ENCODE data around the gene GNG2.

Gene GNG2

GRCh38 chr14:51871846-51872245 is 11.4 kb downstream of the GNG2 start (continued):
- no peak for TF ChIP-seq ZBTB11 (tag by site-specific recombination; conservative IDR thresholded peaks at IDR 0.05; ENCODE audit: low read depth)
- no peak for TF ChIP-seq ZNF311 (tag by site-specific recombination; IDR thresholded peaks at IDR 0.05; ENCODE audit: borderline replicate concordance)
- no peak for TF ChIP-seq ZBTB26 (tag by site-specific recombination; optimal IDR thresholded peaks at IDR 0.05)
- TF ChIP-seq BCL11A (tag by site-specific recombination; IDR thresholded peaks at IDR 0.05; ENCODE audit: low read depth), result no peak

GRCh38 chr14:51872396-51872795 is 12.0 kb downstream of the GNG2 start:
- TF ChIP-seq ZNF629 (tag by site-specific recombination; IDR thresholded peaks at IDR 0.05) (no peak), KLF10 (tag by site-specific recombination; IDR thresholded peaks at IDR 0.05) (no peak), ZSCAN16 (tag by site-specific recombination; IDR thresholded peaks at IDR 0.05) (no peak), HOXC10 (CRISPR knock-in tag; IDR thresholded peaks at IDR 0.05) (no peak), SCRT1 (tag by site-specific recombination; IDR thresholded peaks at IDR 0.05; ENCODE audit: borderline replicate concordance) (no peak), ZNF248 (tag by site-specific recombination; IDR thresholded peaks at IDR 0.05) (no peak), ZNF133 (tag by site-specific recombination; IDR thresholded peaks at IDR 0.05) (no peak), ZNF114 (tag by site-specific recombination; IDR thresholded peaks at IDR 0.05) (no peak), ZNF202 (tag by site-specific recombination; IDR thresholded peaks at IDR 0.05; ENCODE audit: borderline replicate concordance) (no peak), ZNF211 (tag by site-specific recombination; IDR thresholded peaks at IDR 0.05; ENCODE audit: low read depth) (no peak), ZNF266 (tag by site-specific recombination; IDR thresholded peaks at IDR 0.05; ENCODE audit: low read depth) (no peak), ZNF146 (tag by site-specific recombination; IDR thresholded peaks at IDR 0.05) (no peak), SP2 (tag by site-specific recombination; IDR thresholded peaks at IDR 0.05) (no peak), ELK4 (IDR thresholded peaks at IDR 0.05; ENCODE audit: borderline replicate concordance, low read depth, low read length) (no peak), ZNF623 (tag by site-specific recombination; IDR thresholded peaks at IDR 0.05) (no peak)
- Histone ChIP-seq H3K36me3 (ENCODE audit: control insufficient read depth in 2 of 2, insufficient read depth in 1 of 2, low read length in 2 of 2) (no peaks in the 10 kb centered on the region), H3K9me3 (ENCODE audit: control insufficient read depth, insufficient read depth, low read depth, low read length) (no peaks in the 10 kb centered on the region), H3K4me3 (ENCODE audit: low read depth, low read length) (no peak overlapping the region), H3K27ac (ENCODE audit: extremely low read depth, low read depth, low read length) (no peak overlapping the region), H3K4me1 (ENCODE audit: control insufficient read depth, insufficient read depth, low read length) (peaks cover 18% of the 10 kb centered on the region)
- ChIA-PET POLR2A (no interaction called here), CTCF (interaction anchor here (0.6 kb wide), 1 partner anchor 33 kb away, joined by 3 read pairs; no protein-coding TSS in a partner anchor)
